GM12892 (cell line): Measurements from ENCODE around the gene GLOD4.

Experiments
- POLR2A ChIP-seq: IDR thresholded peaks from 2 replicates; pipeline ENCODE4 v1.6.1; 2011; ENCODE audit warnings: low read depth, low read length, control low read depth
- POLR2AphosphoS5 ChIP-seq: IDR thresholded peaks from 2 replicates; pipeline ENCODE4 v1.6.1; 2011; ENCODE audit warnings: low read depth, low read length, control low read depth

- TF ChIP-seq POLR2AphosphoS5: no peak
- no peak for TF ChIP-seq POLR2A
Observed at GRCh38 chr17:794876-795275, 12.8 kb upstream of the GLOD4 start.
